Cardiac atrium fibroblast (primary cell): ENCODE results near the gene PDZD2. TPM values are rescaled to one million over a fixed set of nuclear protein-coding genes. Genes with fewer than 3 reads are reported as not detected.

ENCODE experiments used
- total RNA-seq: library from RNA; depleted of rRNA; stranded (reverse); fragments of >200 nt; gene quantifications from 2 replicates; pipeline ENCODE4 v1.2.3, GENCODE V29; 2015

The PDZD2 gene
- total RNA-seq = 1.8 and 2.3 TPM in 2 replicates

DNA sequence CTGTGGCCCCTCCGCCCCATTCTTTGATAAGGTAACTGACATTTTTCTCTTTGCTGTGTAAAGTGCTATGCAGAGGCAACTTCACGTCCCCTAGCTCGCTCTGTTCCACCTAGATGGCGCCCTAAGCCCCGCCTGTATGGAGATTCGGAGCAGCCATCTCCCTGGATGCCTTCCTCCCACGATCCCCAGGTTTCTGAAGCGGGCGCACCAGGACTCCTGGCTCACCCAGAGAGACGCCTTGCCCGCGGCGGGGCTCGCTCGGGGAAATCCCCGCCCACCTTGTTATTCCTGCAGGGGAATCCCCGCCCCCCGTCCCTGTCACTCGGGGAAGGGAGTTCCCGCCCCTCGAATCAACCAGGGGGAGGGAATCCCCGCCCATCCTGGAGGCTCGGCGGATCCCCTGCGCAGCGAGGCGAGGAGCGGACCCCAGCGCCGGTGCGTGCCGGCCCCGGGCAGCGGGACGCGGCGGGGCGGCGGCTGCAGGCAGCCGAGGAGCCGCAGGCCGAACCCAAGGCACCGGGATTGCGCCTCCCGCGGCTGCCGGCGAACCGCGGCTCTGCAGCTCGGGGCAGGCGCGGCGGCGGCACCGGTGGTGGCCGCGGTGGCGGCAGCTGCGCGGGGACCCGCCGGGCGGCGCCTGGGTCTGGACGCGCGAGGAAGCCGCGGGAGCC, at the start of gene PDZD2:
Gene PDZD2 (plus strand): TSS at position 384 of the 671 bp plus-strand sequence.

Other genes with a start within 250 kb of the PDZD2 start
- gene DROSHA, start 107.0 kb upstream of the PDZD2 start, total RNA-seq = 23.2 and 25.8 TPM in 2 replicates
- gene C5orf22, start 106.8 kb upstream of the PDZD2 start, total RNA-seq = 15.4 and 18.2 TPM in 2 replicates